ENCODE results near the gene FAM76A.
"Not testable (repeated sequence)": the region's sequence is repeated elsewhere in the genome, so short reads cannot be mapped to it uniquely, and the experiment has no call there.

FAM76A gene

GRCh38 chr1:27726173-27727044 is 648 bp downstream of the FAM76A start:
- DNase-seq: no peak

- no peak for DNase-seq
These were observed 1.4 kb downstream of the FAM76A start for GRCh38 chr1:27727126-27727525.

GRCh38 chr1:27736252-27736651 is 10.5 kb downstream of the FAM76A start:
- no peak for DNase-seq

- DNase-seq: no peak
These were observed 15.4 kb downstream of the FAM76A start for GRCh38 chr1:27741121-27741520.

- no peak for DNase-seq
These were observed 18.8 kb downstream of the FAM76A start for GRCh38 chr1:27744556-27744955.

GRCh38 chr1:27745466-27745865 is 19.7 kb downstream of the FAM76A start:
- DNase-seq: no peak

- no peak for DNase-seq
These were observed 26.6 kb downstream of the FAM76A start for GRCh38 chr1:27752360-27752759.

- DNase-seq: no peak
These were observed 29.5 kb downstream of the FAM76A start for GRCh38 chr1:27755286-27755685.

GRCh38 chr1:27755865-27756264 is 30.1 kb downstream of the FAM76A start:
- no peak for DNase-seq

- no peak for DNase-seq
These were observed 33.5 kb downstream of the FAM76A start for GRCh38 chr1:27759236-27759635.

GRCh38 chr1:27760426-27760825 is 34.7 kb downstream of the FAM76A start:
- DNase-seq: no peak

- no peak for DNase-seq
These were observed 36.3 kb downstream of the FAM76A start for GRCh38 chr1:27762033-27762432.

- no peak for DNase-seq
These were observed 37.6 kb downstream of the FAM76A start for GRCh38 chr1:27763358-27763757.

GRCh38 chr1:27770293-27770830 is 44.6 kb downstream of the FAM76A start:
- no peak for DNase-seq

- no peak for DNase-seq
These were observed 46.5 kb downstream of the FAM76A start for GRCh38 chr1:27772036-27772931.

- peak; percentile 92 for DNase-seq
These were observed 47.4 kb downstream of the FAM76A start, which contains the start of gene STX12 for GRCh38 chr1:27772932-27773825. Gene STX12, plus strand, starts transcription at chr1:27773219. Its CDS starts 89 bp downstream, at chr1:27773308.

- no peak for DNase-seq
These were observed 48.2 kb downstream of the FAM76A start for GRCh38 chr1:27773826-27774445.

- no peak for DNase-seq
These were observed 48.9 kb downstream of the FAM76A start for GRCh38 chr1:27774654-27775053.

- DNase-seq: not testable (repeated sequence)
These were observed 49.6 kb downstream of the FAM76A start for GRCh38 chr1:27775336-27775735.

GRCh38 chr1:27776276-27776675 is 50.5 kb downstream of the FAM76A start:
- not testable (repeated sequence) for DNase-seq

GRCh38 chr1:27778056-27778455 is 52.3 kb downstream of the FAM76A start:
- no peak for DNase-seq

GRCh38 chr1:27779122-27779521 is 53.4 kb downstream of the FAM76A start:
- DNase-seq: no peak
